Activated T-helper 1 cell treated with anti-CD3 and anti-CD28 coated beads, Interleukin-12 subunit alpha, Interleukin-12 subunit beta, Interleukin-2, Interleukin-4 antibody, amounts not matched to agents 30 ng/mL and 10 ng/mL and 1 ng/mL, durations not matched to agents 14 hours and 24 hours and 36 hours (primary cell): ENCODE results near the gene MORN5. TPM values are rescaled to one million over a fixed set of nuclear protein-coding genes. Genes with fewer than 3 reads are reported as not detected.

ENCODE experiments used
- DNase-seq: peaks from one replicate; pipeline ENCODE4 v3.0.0; 2021; ENCODE audit warnings: low spot score
- H3K27ac Mint-ChIP-seq: one replicate; pipeline ENCODE4 v1.8.0; 2021; ENCODE audit warnings: mild to moderate bottlenecking, mixed read lengths
- H3K27me3 Mint-ChIP-seq: one replicate; pipeline ENCODE4 v1.8.0; 2022; ENCODE audit warnings: mild to moderate bottlenecking, moderate library complexity, mixed read lengths; ENCODE audit not compliant: insufficient read depth
- H3K36me3 Mint-ChIP-seq: one replicate; pipeline ENCODE4 v1.8.0; 2021; ENCODE audit warnings: low read depth, mixed read lengths
- H3K4me1 Mint-ChIP-seq: one replicate; pipeline ENCODE4 v1.8.0; 2021; ENCODE audit warnings: low read depth, mixed read lengths
- H3K4me3 Mint-ChIP-seq: one replicate; pipeline ENCODE4 v1.8.0; 2021; ENCODE audit warnings: mild to moderate bottlenecking, moderate library complexity, mixed read lengths
- H3K9me3 Mint-ChIP-seq: one replicate; pipeline ENCODE4 v1.8.0; 2021; ENCODE audit warnings: mixed read lengths
- intact Hi-C: fragments of 100-400 bp; cut with micrococcal nuclease; formaldehyde crosslinking; loops from one replicate; pipeline ENCODE4 v1.15.1; 2024
- total RNA-seq: library from RNA; stranded (reverse); gene quantifications from 2 replicates; pipeline ENCODE4 v1.2.3, GENCODE V29; 2022

The MORN5 gene
- total RNA-seq, 1 donor from 2014 or later, result not detected

GRCh38 chr9:122164286-122164685 is 4.6 kb downstream of the MORN5 start:
- Mint-ChIP-seq H3K9me3 (peaks cover 6% of the 10 kb centered on the region), H3K27me3 (peaks cover 18% of the 10 kb centered on the region), H3K27ac (no peak overlapping the region), H3K4me1 (peaks cover 13% of the 10 kb centered on the region), H3K36me3 (no peaks in the 10 kb centered on the region), H3K4me3 (no peak overlapping the region)
- DNase-seq, result no peak
- intact Hi-C loops, result no loop called here

DNA sequence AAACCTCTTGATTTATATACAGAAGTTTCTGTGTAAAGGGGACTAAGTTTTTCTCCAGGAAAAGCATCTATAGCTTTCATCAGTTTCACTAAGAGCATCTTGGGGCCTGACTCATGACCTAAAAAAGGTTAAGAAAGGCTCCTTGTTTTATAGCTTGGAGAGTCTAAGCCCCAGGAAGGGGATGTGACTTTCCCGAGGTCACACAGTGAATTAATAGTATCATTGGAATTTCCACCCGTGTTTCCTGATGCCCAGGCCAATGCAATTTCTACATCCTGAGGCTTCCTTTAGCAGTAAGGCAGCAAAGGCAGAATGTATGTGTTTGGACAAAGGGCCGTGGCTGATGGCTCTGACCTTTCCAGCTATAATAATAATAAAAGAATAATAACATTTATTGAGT is 8.6 kb downstream of the MORN5 start:
- no peak overlapping the region for H3K4me3 Mint-ChIP-seq
- no peaks in the 10 kb centered on the region for H3K4me1 Mint-ChIP-seq
- H3K36me3 Mint-ChIP-seq, result no peaks in the 10 kb centered on the region
- intact Hi-C loops, result no loop called here
- H3K9me3 Mint-ChIP-seq, result no peaks in the 10 kb centered on the region
- H3K27me3 Mint-ChIP-seq, result peaks cover 28% of the 10 kb centered on the region
- no peak overlapping the region for H3K27ac Mint-ChIP-seq
- DNase-seq, result no peak

- no peak overlapping the region for H3K4me3 Mint-ChIP-seq
- no peak for DNase-seq
- intact Hi-C loops, result no loop called here
- H3K36me3 Mint-ChIP-seq, result no peaks in the 10 kb centered on the region
- no peaks in the 10 kb centered on the region for H3K4me1 Mint-ChIP-seq
- peaks cover 18% of the 10 kb centered on the region for H3K27me3 Mint-ChIP-seq
- H3K9me3 Mint-ChIP-seq, result no peaks in the 10 kb centered on the region
- H3K27ac Mint-ChIP-seq, result no peak overlapping the region
Measured at GRCh38 chr9:122172131-122172530, 12.4 kb downstream of the MORN5 start.

DNA sequence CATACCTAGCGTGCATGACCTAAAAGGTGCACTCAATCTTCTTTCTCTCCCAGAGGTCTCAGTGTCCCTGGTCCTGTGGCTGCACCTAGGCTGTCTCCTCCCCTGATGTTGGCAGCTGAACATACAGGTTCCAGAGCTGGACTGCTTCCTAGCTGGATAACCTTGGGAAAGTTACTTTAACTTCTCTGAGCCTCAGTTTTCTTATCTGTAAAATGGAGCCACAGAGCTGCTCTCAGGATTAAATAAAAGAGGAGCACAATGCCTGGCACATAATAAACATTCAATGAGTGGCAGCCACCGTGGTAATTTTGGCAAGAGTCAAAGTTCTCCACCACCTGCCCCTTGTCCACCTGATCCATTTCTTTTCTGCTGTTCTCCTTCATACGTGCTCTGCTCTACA is 14.0 kb downstream of the MORN5 start:
- no peaks in the 10 kb centered on the region for H3K9me3 Mint-ChIP-seq
- no peak overlapping the region for H3K4me3 Mint-ChIP-seq
- H3K27me3 Mint-ChIP-seq, result peaks cover 21% of the 10 kb centered on the region
- no peaks in the 10 kb centered on the region for H3K36me3 Mint-ChIP-seq
- no peak for DNase-seq
- no peak overlapping the region for H3K27ac Mint-ChIP-seq
- intact Hi-C loops, result no loop called here
- no peaks in the 10 kb centered on the region for H3K4me1 Mint-ChIP-seq

GRCh38 chr9:122176916-122177315 is 17.2 kb downstream of the MORN5 start:
- no peaks in the 10 kb centered on the region for H3K36me3 Mint-ChIP-seq
- intact Hi-C loops, result no loop called here
- no peak overlapping the region for H3K27ac Mint-ChIP-seq
- H3K9me3 Mint-ChIP-seq, result no peaks in the 10 kb centered on the region
- H3K27me3 Mint-ChIP-seq, result peaks cover 24% of the 10 kb centered on the region
- H3K4me3 Mint-ChIP-seq, result no peak overlapping the region
- no peaks in the 10 kb centered on the region for H3K4me1 Mint-ChIP-seq
- no peak for DNase-seq

GRCh38 chr9:122179054-122179689 is 19.5 kb downstream of the MORN5 start:
- no peak overlapping the region for H3K4me3 Mint-ChIP-seq
- H3K36me3 Mint-ChIP-seq, result no peaks in the 10 kb centered on the region
- no peak for DNase-seq
- H3K27me3 Mint-ChIP-seq, result peaks cover 19% of the 10 kb centered on the region
- intact Hi-C loops, result no loop called here
- H3K27ac Mint-ChIP-seq, result no peak overlapping the region
- no peaks in the 10 kb centered on the region for H3K4me1 Mint-ChIP-seq
- H3K9me3 Mint-ChIP-seq, result no peaks in the 10 kb centered on the region

- H3K4me3 Mint-ChIP-seq, result no peak overlapping the region
- no peak overlapping the region for H3K27ac Mint-ChIP-seq
- H3K36me3 Mint-ChIP-seq, result no peaks in the 10 kb centered on the region
- intact Hi-C loops, result no loop called here
- peaks cover 19% of the 10 kb centered on the region for H3K27me3 Mint-ChIP-seq
- no peaks in the 10 kb centered on the region for H3K4me1 Mint-ChIP-seq
- no peaks in the 10 kb centered on the region for H3K9me3 Mint-ChIP-seq
- DNase-seq, result no peak
Measured at GRCh38 chr9:122179690-122180074, 20.0 kb downstream of the MORN5 start.

GRCh38 chr9:122180633-122181032 is 20.9 kb downstream of the MORN5 start:
- no peak for DNase-seq
- H3K36me3 Mint-ChIP-seq, result no peaks in the 10 kb centered on the region
- no peaks in the 10 kb centered on the region for H3K4me1 Mint-ChIP-seq
- intact Hi-C loops, result no loop called here
- H3K27ac Mint-ChIP-seq, result no peak overlapping the region
- no peaks in the 10 kb centered on the region for H3K9me3 Mint-ChIP-seq
- peaks cover 19% of the 10 kb centered on the region for H3K27me3 Mint-ChIP-seq
- H3K4me3 Mint-ChIP-seq, result no peak overlapping the region

DNA sequence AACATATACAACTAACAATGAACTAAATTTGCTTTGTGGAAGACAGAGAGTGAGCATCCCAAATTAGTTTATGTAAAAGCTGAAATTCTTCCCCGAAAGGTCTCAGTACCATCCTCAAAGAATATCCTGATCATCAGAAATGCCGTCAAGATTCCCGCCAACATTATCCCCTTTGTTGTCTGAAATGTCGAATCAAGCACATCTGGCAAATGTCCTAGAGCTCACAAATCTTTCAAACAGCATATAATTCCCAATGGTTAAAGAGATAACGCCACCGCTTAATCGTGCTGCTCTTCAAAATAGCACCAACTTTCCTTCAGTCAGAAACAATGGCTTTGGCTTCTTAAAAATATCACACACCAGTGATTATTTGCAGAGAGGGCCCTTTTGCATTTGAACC is 23.8 kb downstream of the MORN5 start:
- no peak for DNase-seq
- no peak overlapping the region for H3K4me3 Mint-ChIP-seq
- no peaks in the 10 kb centered on the region for H3K9me3 Mint-ChIP-seq
- H3K27ac Mint-ChIP-seq, result no peak overlapping the region
- intact Hi-C loops, result no loop called here
- no peaks in the 10 kb centered on the region for H3K4me1 Mint-ChIP-seq
- H3K36me3 Mint-ChIP-seq, result no peaks in the 10 kb centered on the region
- peaks cover 13% of the 10 kb centered on the region for H3K27me3 Mint-ChIP-seq

DNA sequence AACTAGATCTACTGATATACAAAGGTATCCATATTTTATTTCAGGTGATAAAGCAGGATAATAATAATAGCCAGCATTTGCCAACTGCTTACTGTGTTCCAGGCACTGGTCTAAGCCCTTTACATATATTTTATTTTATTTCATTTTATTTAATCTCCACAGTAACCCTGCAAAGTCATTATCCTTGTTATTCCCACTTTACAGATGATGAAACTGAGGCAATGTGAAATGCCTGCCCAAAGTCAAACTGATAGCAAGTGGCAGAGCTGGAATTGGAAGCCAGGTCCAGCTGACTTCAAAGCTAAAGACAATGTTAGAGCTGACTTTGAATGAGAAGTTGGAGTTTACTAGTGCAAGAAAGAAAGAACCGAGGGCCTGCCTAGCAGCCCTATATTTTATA is 24.8 kb downstream of the MORN5 start:
- Mint-ChIP-seq H3K4me3 (no peak overlapping the region), H3K9me3 (no peaks in the 10 kb centered on the region), H3K36me3 (no peaks in the 10 kb centered on the region), H3K27ac (no peak overlapping the region), H3K27me3 (peaks cover 7% of the 10 kb centered on the region), H3K4me1 (no peaks in the 10 kb centered on the region)
- intact Hi-C loops, result no loop called here
- no peak for DNase-seq

- Mint-ChIP-seq H3K36me3 (no peaks in the 10 kb centered on the region), H3K9me3 (no peaks in the 10 kb centered on the region), H3K4me1 (no peaks in the 10 kb centered on the region), H3K27me3 (peaks cover 3% of the 10 kb centered on the region), H3K4me3 (no peak overlapping the region), H3K27ac (no peak overlapping the region)
- DNase-seq, result no peak
- intact Hi-C loops, result no loop called here
Measured at GRCh38 chr9:122186301-122186700, 26.6 kb downstream of the MORN5 start.

GRCh38 chr9:122186777-122187470 is 27.2 kb downstream of the MORN5 start:
- H3K27ac Mint-ChIP-seq, result no peak overlapping the region
- peaks cover 3% of the 10 kb centered on the region for H3K27me3 Mint-ChIP-seq
- intact Hi-C loops, result no loop called here
- H3K9me3 Mint-ChIP-seq, result no peaks in the 10 kb centered on the region
- no peaks in the 10 kb centered on the region for H3K36me3 Mint-ChIP-seq
- H3K4me3 Mint-ChIP-seq, result no peak overlapping the region
- DNase-seq, result no peak
- no peaks in the 10 kb centered on the region for H3K4me1 Mint-ChIP-seq

- no peaks in the 10 kb centered on the region for H3K36me3 Mint-ChIP-seq
- no peak overlapping the region for H3K27ac Mint-ChIP-seq
- no peaks in the 10 kb centered on the region for H3K9me3 Mint-ChIP-seq
- H3K4me1 Mint-ChIP-seq, result no peaks in the 10 kb centered on the region
- no peaks in the 10 kb centered on the region for H3K27me3 Mint-ChIP-seq
- no peak for DNase-seq
- H3K4me3 Mint-ChIP-seq, result no peak overlapping the region
- intact Hi-C loops, result no loop called here
Measured at GRCh38 chr9:122188369-122188768, 28.7 kb downstream of the MORN5 start.
